Measurements from ENCODE around the gene KRTAP4-7.
"Not testable (repeated sequence)": the region's sequence is repeated elsewhere in the genome, so short reads cannot be mapped to it uniquely, and the experiment has no call there.

Gene KRTAP4-7

DNA sequence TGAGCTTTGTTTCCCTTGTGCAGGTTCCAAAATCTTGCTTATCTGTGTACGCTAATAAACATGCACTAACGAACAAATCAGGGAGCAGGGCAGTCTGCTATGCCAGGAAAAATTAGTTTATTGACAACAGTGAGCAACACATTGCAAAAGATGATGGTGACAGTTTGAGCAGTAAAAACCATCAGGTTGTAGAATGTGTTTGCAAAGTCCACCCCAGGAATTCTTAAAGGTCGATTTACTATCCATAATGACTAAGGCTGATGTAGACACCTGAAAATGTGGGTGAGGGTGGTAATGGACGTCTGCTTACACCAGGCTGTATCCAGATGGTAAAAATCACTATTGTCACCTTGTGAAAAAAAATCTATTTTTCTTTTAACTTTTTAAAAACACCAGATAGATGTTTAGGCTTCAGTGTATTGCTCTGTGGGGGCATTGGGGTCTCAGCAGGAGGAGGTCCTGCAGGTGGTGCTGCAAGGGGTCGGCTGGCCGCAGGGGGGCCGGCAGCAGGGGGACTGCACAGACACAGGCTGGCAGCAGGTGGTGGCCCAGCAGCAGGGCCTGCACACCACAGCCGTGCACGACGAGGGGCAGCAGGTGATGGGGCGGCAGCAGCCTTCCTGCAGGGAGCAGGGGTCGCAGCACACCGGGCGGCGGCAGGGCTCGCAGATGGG, 18.8 kb upstream of the KRTAP4-7 start:
- in situ Hi-C loops (cut with MboI; ENCODE audit: low sequenced_read_pairs) = not testable (repeated sequence)

DNA sequence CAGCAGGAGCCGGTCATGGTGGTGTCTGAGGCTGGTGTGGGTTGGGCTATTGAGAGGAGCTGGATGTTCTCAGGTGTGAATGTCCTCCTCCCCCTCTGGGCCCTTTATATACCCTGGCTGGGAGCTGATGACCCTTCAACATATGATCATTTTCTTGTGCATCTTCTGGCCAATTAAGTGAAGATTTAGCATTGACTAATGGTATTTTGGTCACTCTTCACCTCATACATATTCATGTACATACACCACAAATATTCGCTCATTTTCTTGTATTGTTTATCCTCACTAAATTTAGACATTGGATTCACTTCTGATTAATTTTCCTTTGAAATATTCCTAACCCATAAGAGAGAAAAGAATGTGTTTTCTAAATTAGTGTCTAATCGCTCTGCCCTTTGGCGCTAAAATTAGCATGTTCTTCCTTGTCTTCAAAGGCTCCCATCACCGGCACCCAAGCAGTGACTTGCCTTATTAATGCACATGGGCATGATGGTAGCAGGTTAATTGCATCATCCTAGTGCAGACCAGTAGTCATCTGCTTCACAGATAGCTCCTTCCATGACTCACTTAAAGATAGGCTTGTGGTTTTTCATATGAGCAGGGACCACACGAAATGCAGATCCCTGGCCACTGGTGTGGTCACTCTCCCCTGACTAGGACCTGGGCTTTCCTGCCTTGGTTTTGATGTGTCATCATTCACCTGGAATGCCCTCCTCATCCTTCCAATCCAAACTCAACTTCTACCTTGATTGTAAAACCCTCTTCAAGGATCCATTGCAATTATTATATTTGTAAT, 17.9 kb upstream of the KRTAP4-7 start, which contains the start of gene KRTAP2-4:
Gene KRTAP2-4, minus strand, starts transcription at position 51 of the 796 bp plus-strand sequence. Its CDS starts 34 bp downstream, at position 17.
- in situ Hi-C loops (cut with MboI; ENCODE audit: low sequenced_read_pairs) = no loop called here

- in situ Hi-C loops (cut with MboI; ENCODE audit: low sequenced_read_pairs) = no loop called here
Observed at GRCh38 chr17:41067281-41067680, 16.7 kb upstream of the KRTAP4-7 start.

- in situ Hi-C loops (cut with MboI; ENCODE audit: low sequenced_read_pairs) = no loop called here
Observed at GRCh38 chr17:41069031-41069430, 14.9 kb upstream of the KRTAP4-7 start.

GRCh38 chr17:41071606-41072360, 12.2 kb upstream of the KRTAP4-7 start:
- in situ Hi-C loops (cut with MboI; ENCODE audit: low sequenced_read_pairs) = no loop called here

DNA sequence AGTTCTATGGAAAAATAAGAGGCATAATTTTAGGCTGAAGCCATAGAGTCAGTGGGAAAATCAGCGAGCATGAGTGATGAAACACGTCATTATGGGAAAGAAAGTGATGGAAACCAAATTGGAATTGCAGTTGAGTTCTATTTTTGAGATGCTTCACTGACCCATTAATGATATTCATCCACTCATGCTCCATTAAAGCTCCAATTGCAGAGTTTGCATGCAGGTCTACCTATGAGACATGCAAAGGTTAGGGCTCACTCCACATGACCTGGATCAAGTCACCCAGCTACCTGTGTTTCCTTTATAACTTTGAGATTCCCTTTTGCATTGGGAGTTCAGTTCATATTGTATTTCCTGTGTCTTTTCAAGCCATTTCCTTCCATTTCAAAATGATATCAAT, 10.3 kb upstream of the KRTAP4-7 start:
- in situ Hi-C loops (cut with MboI; ENCODE audit: low sequenced_read_pairs) = no loop called here

- in situ Hi-C loops (cut with MboI; ENCODE audit: low sequenced_read_pairs) = no loop called here
Observed at GRCh38 chr17:41076788-41077187, 7.2 kb upstream of the KRTAP4-7 start.

DNA sequence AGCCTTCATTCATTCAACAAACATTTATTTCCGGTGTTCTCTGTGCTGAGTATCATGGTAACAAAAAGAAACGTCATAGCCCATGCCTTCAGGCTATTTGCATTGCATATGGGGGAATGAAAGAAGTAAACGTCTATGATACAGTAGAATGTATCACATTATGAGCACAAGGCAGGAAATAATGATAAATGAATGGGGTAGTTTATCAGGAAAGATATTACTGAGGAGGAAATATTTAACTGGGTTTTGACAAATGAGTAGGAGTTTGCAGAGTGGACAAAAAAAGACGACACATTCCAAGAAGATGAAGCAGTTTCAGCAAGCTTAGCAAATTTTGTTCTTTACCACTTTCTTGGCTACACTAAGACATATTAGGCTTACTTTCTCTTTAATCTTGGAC, 1.3 kb upstream of the KRTAP4-7 start:
- in situ Hi-C loops (cut with MboI; ENCODE audit: low sequenced_read_pairs) = no loop called here

GRCh38 chr17:41083427-41083826, 523 bp upstream of the KRTAP4-7 start:
- in situ Hi-C loops (cut with MboI; ENCODE audit: low sequenced_read_pairs) = not testable (repeated sequence)

- in situ Hi-C loops (cut with MboI; ENCODE audit: low sequenced_read_pairs) = not testable (repeated sequence)
Observed at GRCh38 chr17:41088760-41089352, 4.9 kb downstream of the KRTAP4-7 start.

DNA sequence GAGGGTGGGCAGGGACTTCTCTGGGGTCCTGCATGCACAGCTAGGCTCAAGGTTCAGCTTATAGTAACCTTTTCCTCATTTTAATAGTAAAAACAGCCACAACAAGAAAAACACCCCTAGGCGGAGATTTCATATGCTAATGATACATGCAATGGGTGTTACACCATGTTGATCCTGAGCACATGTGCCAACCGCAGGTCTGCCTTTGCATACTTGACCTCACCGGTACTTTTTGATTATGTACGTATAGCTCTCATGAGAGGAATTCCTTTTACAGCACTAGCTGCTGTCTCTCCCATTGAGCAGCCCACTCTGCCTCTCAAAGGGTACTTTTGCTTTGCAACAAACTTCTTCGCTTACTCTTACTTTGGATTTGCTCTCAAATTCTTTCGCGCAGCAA, 12.1 kb downstream of the KRTAP4-7 start:
- in situ Hi-C loops (cut with MboI; ENCODE audit: low sequenced_read_pairs) = no loop called here

- in situ Hi-C loops (cut with MboI; ENCODE audit: low sequenced_read_pairs) = no loop called here
Observed at GRCh38 chr17:41098042-41098441, 14.1 kb downstream of the KRTAP4-7 start, which contains the start of gene KRTAP4-8. Gene KRTAP4-8 (minus strand): TSS chr17:41098142. CDS start chr17:41098084, 58 bp downstream.

GRCh38 chr17:41098481-41098880, 14.5 kb downstream of the KRTAP4-7 start:
- in situ Hi-C loops (cut with MboI; ENCODE audit: low sequenced_read_pairs) = no loop called here

GRCh38 chr17:41099682-41100480, 15.9 kb downstream of the KRTAP4-7 start:
- in situ Hi-C loops (cut with MboI; ENCODE audit: low sequenced_read_pairs) = not testable (repeated sequence)

GRCh38 chr17:41101586-41102259, 17.8 kb downstream of the KRTAP4-7 start, which contains the start of gene KRTAP4-16:
Gene KRTAP4-16 (minus strand): TSS chr17:41102209. CDS start chr17:41102209, 0 bp downstream.
- in situ Hi-C loops (cut with MboI; ENCODE audit: low sequenced_read_pairs) = no loop called here

DNA sequence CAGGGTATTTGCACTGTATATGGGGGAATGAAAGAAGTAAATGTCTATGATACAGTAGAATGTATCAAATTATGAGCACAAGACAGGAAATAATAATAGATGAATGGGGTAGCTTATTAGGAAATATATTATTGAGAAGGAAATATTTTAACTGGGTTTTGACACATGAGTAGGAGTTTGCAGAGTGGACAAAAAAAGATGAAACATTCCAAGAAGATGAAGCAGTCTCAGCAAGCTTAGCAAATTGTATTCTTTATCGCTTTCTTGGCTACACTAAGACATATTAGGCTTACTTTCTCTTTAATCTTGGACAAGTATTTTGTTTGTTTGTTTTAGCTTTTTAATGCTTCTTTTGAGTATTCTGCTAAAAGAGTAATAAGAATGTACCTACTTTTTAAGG, 19.9 kb downstream of the KRTAP4-7 start:
- in situ Hi-C loops (cut with MboI; ENCODE audit: low sequenced_read_pairs) = no loop called here

DNA sequence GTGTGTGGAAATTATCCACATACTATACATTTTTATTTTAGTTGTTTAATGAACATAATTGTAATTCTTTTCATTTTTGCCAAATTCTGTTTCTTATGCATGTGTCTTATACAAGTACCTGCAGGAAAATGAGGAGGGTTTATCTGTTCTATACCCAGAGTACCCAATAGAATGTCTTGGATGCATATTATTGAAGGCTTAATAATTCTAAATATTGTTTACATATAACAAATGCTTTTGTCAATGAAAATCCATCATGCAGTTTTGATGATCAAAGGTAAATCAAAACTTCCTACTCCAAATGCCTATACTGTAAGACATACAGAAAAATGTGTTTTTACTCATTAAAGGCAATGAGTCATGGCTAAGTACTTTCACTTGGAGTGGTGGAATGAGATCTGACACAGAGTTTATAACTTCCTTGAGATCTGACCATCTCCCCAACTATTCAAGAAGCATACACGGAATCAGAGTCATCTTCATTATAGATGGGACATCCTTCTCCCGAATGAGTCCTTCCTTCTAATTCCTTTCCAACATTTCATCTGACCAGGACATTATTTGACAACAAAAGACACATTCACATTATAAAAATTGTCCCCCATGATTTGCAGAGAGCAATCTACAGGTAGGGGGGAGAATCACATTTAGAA, 20.6 kb downstream of the KRTAP4-7 start:
- in situ Hi-C loops (cut with MboI; ENCODE audit: low sequenced_read_pairs) = not testable (repeated sequence)

- in situ Hi-C loops (cut with MboI; ENCODE audit: low sequenced_read_pairs) = not testable (repeated sequence)
Observed at GRCh38 chr17:41105347-41105746, 21.4 kb downstream of the KRTAP4-7 start, which contains the start of gene KRTAP4-9. Gene KRTAP4-9 (plus strand): TSS chr17:41105389. CDS start chr17:41105389, 0 bp downstream.

DNA sequence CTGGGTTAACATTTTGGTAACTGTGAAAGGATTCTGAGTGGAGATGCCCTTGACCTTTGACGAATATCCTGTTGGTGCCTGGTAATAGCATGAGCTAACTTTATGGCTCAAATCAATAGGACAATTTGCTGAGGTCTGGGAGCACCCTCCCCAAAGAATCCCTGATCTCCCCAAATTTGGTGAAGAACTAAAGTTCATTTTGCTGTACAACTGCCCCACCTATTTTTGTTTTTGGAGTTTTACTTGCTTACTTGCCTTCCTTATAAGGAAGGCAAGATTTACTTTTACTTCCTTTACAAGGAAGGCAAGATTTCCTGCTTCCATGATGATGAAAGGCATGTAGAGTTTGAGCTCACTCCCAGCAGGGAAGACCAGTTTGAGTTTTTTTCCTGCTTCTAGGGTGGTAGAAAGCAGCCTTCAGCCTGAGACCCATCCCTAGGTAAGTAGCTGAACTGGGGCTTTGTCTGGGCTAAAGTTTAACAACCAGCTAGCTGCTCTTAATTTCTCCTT, 24.0 kb downstream of the KRTAP4-7 start:
- in situ Hi-C loops (cut with MboI; ENCODE audit: low sequenced_read_pairs) = no loop called here
